WI38 (cell line): ENCODE results near the gene AHI1.
A peak's percentile ranks its signal among the peaks of the same experiment; 100 is the strongest.

Experiments
- H3K4me3 ChIP-seq: 2 replicates; pipeline ENCODE4 v1.5.1; 2011; ENCODE audit warnings: low read depth, mild to moderate bottlenecking, control low read depth, low read length
- TF ChIP-seq, protein P1 (sequence below): IDR thresholded peaks from 2 replicates; pipeline ENCODE4 v1.5.1; 2012; ENCODE audit warnings: low read depth, mild to moderate bottlenecking, control low read depth, low read length

Gene AHI1

DNA sequence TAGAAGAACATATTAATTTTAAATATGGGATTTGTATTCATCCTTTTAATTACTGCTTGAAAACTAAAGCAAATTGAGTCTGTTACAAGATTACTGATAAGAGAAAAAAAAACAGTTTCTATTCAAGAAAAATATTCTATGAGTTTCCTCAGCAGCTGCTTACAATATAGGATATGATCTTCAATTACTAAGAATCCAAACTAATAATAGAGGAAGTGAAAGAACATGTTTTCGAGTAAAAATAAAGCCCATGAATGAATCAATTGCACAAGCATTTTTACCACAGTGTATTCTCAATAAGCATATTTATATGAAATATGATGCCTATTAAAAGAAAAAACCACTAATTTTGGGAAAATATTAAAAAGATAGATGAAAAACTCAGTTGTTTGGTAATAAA, 63.4 kb downstream of the AHI1 start:
- no peak overlapping the region for H3K4me3 ChIP-seq
- TF ChIP-seq, protein P1, sequence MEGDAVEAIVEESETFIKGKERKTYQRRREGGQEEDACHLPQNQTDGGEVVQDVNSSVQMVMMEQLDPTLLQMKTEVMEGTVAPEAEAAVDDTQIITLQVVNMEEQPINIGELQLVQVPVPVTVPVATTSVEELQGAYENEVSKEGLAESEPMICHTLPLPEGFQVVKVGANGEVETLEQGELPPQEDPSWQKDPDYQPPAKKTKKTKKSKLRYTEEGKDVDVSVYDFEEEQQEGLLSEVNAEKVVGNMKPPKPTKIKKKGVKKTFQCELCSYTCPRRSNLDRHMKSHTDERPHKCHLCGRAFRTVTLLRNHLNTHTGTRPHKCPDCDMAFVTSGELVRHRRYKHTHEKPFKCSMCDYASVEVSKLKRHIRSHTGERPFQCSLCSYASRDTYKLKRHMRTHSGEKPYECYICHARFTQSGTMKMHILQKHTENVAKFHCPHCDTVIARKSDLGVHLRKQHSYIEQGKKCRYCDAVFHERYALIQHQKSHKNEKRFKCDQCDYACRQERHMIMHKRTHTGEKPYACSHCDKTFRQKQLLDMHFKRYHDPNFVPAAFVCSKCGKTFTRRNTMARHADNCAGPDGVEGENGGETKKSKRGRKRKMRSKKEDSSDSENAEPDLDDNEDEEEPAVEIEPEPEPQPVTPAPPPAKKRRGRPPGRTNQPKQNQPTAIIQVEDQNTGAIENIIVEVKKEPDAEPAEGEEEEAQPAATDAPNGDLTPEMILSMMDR: no peak

DNA sequence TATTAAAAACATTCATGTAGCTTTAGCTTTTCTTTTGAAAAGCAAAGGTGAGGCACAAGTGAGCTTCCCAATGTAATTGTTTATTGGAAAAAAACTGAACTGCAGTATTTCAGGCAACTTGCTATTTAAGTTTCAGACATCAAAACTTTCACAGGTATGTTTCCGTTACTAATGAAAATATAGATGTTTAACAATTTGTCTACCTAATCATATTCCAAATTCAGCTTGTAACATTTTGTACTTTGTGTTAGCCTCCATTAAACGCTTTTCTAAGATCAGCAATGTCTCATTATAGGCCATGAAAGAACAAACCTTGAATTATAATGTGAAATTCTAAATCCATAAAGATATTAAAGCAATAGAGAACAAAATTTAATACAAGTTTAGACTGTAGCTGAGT, 69.5 kb downstream of the AHI1 start:
- no peak overlapping the region for H3K4me3 ChIP-seq
- TF ChIP-seq, protein P1: no peak

DNA sequence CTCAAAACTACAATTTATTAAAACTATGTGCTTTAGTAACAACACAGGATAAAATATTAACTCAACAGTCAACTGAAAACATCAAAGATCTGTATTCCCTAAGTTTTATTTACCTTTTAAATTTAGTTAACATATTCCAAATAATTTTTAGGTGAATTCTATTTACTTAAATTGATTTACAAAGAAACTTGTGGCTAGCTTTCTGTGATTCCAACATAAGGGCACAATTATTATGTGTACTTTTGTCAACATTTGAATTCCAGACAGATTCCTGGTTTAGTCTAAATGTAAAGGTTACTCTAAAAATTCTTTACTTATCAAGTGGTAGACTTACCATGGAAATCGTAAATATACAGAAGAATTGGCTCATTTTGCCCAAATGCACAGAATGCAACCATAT, 70.7 kb downstream of the AHI1 start:
- H3K4me3 ChIP-seq: no peak overlapping the region
- TF ChIP-seq, protein P1: no peak

DNA sequence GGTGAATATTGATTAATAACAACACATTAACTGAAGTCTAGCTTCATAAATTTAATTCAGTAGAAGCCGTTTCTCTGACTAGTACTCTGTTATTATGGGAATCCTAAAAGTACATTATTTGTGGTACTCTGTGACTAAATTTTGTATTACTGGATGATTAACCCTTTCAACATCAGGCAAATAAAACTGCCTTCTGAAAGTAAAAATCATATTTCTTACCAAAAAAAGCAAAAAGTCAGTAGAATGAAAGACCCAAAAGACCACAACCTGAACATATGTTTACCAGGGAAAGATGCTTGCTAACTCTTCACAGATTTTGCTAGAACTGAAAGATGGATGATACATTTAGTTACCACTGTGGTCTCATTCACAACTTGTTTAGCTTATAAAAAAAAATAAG, 73.2 kb downstream of the AHI1 start:
- H3K4me3 ChIP-seq: no peak overlapping the region
- TF ChIP-seq, protein P1: no peak

DNA sequence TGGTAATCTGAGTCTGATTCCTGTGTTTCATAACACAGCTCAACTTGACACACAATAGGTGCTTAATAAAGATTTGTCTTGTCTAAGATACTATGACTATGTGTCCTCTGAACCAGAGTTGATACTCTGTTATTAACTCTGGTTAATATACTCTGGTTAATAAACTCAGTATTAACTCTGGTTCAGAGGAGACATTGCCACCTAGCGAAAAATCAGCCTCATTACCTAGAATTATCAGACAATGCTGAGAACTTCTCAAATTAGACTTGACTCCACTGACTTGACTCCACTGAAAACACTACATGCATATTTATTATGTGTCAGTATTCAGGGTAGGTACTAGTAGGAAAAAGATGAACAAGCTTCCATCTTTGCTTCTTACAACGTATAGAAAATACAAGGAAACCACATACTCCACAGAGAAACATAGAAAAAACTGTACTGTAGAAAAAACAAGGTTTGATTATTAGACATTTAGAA, 73.9 kb downstream of the AHI1 start:
- TF ChIP-seq, protein P1: peak; percentile 44; the same call in 1 of the 2 replicates

DNA sequence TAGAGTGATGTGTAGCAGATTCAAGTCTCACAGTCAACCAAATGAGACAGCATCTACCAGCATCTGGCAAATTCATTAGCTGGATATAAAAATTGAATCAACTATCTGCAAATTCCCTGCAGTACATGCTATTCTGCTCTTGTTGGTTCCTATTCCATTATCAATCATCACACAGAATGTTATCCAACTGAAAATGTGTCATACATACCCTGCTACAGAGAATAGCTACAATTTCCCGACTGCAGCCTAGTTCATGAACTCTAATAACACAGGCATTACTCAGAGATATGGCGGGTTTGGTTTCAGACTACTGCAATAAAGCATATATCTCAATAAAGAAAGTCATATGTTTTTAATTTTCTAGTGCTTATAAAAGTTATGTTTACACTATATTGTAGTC, 78.4 kb downstream of the AHI1 start:
- H3K4me3 ChIP-seq: no peak overlapping the region
- TF ChIP-seq, protein P1: no peak

More for the DNA sequence above, 73.9 kb downstream of the AHI1 start:
- H3K4me3 ChIP-seq: no peak overlapping the region

DNA sequence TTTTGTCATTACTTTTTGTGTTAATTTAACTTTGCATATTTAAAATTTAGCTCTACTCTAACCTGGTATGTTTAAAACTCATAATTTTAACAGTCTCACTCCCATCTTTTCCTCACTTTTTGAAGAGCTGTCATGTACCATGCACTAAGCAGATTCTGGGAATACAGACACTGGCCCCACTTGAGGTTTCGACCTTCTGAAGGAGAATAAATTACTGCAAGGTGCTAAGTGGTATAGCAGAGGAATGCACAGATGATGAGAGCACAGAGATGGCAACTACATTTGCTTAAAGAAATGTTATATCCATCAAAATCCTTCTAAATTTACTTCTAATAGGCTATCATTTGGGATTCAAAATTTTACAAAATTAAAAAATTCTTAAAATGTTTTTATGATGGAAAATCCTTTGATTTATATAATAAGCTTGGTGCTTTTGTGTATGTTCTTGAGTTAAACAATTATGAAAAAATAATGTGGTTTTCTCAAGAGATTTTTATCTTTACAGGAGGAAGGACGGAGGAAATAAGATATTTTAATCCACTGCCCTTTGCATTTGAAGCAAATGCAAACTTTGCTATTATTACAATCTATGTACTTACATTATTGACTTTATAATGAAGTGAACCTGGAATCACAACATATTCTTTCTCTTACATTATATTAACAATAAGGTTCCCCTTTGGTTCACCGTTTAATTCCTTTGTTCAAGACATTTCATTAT, 79.3 kb downstream of the AHI1 start:
- TF ChIP-seq, protein P1: no peak

More for the DNA sequence above, 79.3 kb downstream of the AHI1 start:
- no peak overlapping the region for H3K4me3 ChIP-seq
